ENCODE data around the gene STAP1.
A peak's percentile ranks its signal among the peaks of the same experiment; 100 is the strongest.
"Not testable (repeated sequence)": the region's sequence is repeated elsewhere in the genome, so short reads cannot be mapped to it uniquely, and the experiment has no call there.

STAP1 gene, protein sequence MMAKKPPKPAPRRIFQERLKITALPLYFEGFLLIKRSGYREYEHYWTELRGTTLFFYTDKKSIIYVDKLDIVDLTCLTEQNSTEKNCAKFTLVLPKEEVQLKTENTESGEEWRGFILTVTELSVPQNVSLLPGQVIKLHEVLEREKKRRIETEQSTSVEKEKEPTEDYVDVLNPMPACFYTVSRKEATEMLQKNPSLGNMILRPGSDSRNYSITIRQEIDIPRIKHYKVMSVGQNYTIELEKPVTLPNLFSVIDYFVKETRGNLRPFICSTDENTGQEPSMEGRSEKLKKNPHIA

DNA sequence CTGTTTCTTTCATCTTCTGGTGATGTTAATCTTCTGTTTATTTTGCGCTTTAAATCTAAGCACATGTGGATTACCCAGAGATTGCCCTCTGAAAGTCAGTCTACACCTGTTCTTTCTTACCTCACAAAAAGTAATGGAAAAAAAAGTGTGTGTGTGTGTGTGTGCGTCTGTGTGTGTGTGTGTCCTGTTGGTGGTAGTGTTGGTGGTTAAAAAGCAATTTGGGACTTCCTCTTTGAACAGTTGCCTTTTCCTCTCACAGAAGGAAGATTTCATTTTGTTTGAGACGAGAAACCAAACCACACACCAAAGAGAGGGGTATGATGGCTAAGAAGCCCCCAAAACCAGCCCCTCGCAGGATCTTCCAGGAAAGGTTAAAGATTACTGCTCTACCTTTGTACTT, at the start of gene STAP1:
Gene STAP1, plus strand, starts transcription at position 235 of the 400 bp plus-strand sequence. Its CDS starts 83 bp downstream, at position 318.
- Mint-ChIP-seq H3K27me3 (no peaks in the 10 kb centered on the region), H3K36me3 (ENCODE audit: low read depth) (no peaks in the 10 kb centered on the region), H3K9me3 (no peaks in the 10 kb centered on the region), H3K4me1 (ENCODE audit: low read depth) (peaks cover 24% of the 10 kb centered on the region), H3K4me3 (peak within 1 kb of the TSS; percentile 64), H3K27ac (peak within 1 kb of the TSS; percentile 77)
- intact Hi-C loops (cut with micrococcal nuclease), result no loop called here

DNA sequence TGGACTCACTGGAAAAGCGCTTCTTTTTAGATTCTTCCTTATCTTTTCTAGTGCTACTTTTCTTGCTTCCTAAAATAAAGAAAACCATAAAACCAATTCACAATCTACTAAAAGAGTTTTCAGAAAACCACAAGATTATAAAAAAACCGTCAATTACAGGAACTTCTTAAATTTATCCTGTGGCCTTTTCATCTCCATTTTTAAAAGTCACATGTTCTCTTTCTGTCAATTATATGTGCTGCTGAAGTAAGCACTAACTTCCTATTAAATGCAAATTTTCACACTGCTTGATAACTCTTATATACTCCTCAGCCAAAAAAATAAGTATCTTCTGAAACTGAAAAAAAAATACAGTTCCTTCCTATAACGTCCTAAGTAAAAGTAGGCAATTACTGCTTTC, 46.0 kb upstream of the STAP1 start:
- H3K27me3 Mint-ChIP-seq, result no peaks in the 10 kb centered on the region
- H3K4me1 Mint-ChIP-seq (ENCODE audit: low read depth), result peaks cover 11% of the 10 kb centered on the region
- H3K9me3 Mint-ChIP-seq, result no peaks in the 10 kb centered on the region
- intact Hi-C loops (cut with micrococcal nuclease), result no loop called here
- H3K36me3 Mint-ChIP-seq (ENCODE audit: low read depth), result peaks cover 65% of the 10 kb centered on the region
- H3K27ac Mint-ChIP-seq, result no peak overlapping the region
- no peak overlapping the region for H3K4me3 Mint-ChIP-seq

DNA sequence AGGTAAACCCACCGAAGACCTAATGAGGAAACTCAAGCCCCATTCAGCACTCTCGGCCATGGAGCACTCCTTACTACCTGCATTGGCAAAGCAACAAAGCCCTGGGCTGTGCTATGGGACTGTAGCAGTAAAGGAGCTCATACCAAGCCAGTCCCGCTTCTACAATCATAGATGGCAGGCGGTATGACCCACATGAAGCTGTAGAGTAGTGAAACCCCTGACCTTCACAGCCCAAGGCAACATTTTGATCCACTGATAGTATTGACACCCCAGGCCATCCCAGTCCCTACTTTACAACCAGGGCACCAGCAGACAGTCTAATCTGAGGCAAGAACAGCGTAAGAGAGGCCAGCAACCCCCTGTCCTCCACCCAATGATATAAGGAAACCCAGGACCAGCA, 38.4 kb upstream of the STAP1 start:
- H3K27ac Mint-ChIP-seq, result no peak overlapping the region
- peaks cover 15% of the 10 kb centered on the region for H3K4me1 Mint-ChIP-seq (ENCODE audit: low read depth)
- intact Hi-C loops (cut with micrococcal nuclease), result no loop called here
- no peaks in the 10 kb centered on the region for H3K27me3 Mint-ChIP-seq
- H3K4me3 Mint-ChIP-seq, result no peak overlapping the region
- no peaks in the 10 kb centered on the region for H3K9me3 Mint-ChIP-seq
- H3K36me3 Mint-ChIP-seq (ENCODE audit: low read depth), result peaks cover 55% of the 10 kb centered on the region

DNA sequence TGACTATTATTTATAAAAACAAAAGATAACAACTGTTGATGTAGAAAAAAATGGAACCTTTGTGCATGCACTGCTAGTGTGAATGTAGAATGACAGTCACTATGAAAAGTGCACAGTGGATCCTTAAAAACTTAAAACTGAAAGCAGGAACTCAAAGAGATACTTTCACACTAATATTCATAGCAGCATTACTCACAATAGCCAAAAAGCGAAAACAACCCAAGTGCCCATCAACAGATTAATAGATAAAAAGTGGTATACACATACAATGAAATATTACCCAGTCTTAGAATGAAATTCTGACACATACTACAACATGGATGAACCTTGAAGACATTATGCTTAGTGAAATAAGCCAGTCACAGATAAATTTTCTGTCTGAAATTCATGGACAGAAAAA, 37.0 kb upstream of the STAP1 start:
- H3K36me3 Mint-ChIP-seq (ENCODE audit: low read depth), result peaks cover 68% of the 10 kb centered on the region
- intact Hi-C loops (cut with micrococcal nuclease), result no loop called here
- peaks cover 26% of the 10 kb centered on the region for H3K4me1 Mint-ChIP-seq (ENCODE audit: low read depth)
- H3K4me3 Mint-ChIP-seq, result no peak overlapping the region
- no peak overlapping the region for H3K27ac Mint-ChIP-seq
- no peaks in the 10 kb centered on the region for H3K27me3 Mint-ChIP-seq
- no peaks in the 10 kb centered on the region for H3K9me3 Mint-ChIP-seq

DNA sequence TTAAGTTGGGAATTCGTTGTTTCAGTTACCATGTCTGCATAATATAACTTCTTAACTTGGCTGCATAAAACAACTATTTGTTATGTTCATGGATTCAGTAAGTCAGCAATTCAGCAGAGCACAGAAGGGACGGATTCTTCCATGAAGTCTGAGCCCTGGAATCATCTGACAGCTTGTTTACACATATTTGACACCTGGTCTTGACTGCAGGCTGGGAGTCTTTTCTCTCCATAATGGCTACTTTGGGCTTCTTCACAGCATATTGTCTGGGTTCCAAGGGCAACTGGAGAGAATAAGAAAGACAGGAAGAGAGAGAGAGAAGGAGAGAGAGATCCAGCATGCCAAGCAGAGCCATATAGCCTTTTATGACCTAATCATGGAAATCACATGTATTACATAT, 36.3 kb upstream of the STAP1 start:
- Mint-ChIP-seq H3K4me3 (no peak overlapping the region), H3K9me3 (no peaks in the 10 kb centered on the region), H3K4me1 (ENCODE audit: low read depth) (peaks cover 31% of the 10 kb centered on the region), H3K36me3 (ENCODE audit: low read depth) (peaks cover 72% of the 10 kb centered on the region), H3K27ac (no peak overlapping the region), H3K27me3 (no peaks in the 10 kb centered on the region)
- intact Hi-C loops (cut with micrococcal nuclease), result no loop called here

DNA sequence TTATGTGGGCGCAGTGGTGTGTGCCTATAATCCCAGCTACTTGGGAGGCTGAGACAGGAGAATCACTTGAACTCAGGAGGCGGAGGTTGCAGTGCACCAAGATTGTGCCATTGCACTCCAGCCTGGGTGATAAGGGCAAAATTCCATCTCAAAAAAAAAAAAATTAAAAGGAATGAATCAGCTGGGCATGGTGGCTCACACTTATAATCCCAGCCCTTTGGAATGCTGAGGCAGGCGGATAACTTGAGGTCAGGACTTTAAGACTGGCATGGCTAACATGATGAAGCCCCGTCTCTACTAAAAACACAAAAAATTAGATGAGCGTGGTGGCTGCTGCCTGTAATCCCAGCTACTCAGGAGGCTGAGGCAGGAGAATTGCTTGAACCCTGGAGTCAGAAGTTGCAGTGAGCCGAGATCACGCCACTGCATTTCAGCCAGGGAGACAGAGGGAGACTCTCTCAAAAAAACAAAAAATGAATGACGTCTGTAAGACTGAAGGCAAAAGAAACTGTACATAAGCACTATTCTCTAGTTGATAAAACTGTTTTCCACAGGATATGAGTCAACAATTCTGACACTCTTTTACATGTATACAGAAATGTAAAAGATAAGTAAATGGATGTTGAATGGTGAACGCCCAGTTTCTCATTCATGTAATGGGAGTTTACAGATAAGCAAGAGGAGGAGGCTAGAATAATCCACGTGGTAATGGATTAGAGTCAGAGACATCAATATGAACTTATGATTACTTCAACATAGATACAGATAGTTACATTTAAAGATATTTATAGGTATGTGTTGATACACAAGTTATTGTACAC, 35.5 kb upstream of the STAP1 start:
- intact Hi-C loops (cut with micrococcal nuclease), result no loop called here
- Mint-ChIP-seq H3K27me3 (no peaks in the 10 kb centered on the region), H3K9me3 (no peaks in the 10 kb centered on the region), H3K27ac (no peak overlapping the region), H3K4me1 (ENCODE audit: low read depth) (peaks cover 31% of the 10 kb centered on the region), H3K4me3 (no peak overlapping the region), H3K36me3 (ENCODE audit: low read depth) (peaks cover 64% of the 10 kb centered on the region)

DNA sequence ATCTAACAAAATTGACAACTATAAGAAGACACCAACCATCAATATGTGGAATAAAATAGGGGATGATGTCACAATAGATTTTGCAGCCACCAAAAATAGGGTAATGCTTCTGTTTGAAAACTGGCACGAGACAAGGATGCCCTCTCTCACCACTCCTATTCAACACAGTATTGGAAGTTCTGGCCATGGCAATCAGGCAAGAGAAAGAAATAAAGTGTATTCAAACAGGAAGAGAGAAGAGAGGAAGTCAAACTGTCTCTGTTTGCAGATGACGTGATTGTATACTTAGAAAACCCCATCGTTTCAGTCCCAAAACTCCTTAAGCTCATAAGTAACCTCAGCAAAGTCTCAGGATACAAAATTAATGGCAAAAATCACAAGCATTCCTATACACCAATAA, 34.4 kb upstream of the STAP1 start:
- H3K4me3 Mint-ChIP-seq, H3K9me3 Mint-ChIP-seq: not testable (repeated sequence)
- H3K36me3 Mint-ChIP-seq (ENCODE audit: low read depth), result peaks cover 62% of the 10 kb centered on the region

DNA sequence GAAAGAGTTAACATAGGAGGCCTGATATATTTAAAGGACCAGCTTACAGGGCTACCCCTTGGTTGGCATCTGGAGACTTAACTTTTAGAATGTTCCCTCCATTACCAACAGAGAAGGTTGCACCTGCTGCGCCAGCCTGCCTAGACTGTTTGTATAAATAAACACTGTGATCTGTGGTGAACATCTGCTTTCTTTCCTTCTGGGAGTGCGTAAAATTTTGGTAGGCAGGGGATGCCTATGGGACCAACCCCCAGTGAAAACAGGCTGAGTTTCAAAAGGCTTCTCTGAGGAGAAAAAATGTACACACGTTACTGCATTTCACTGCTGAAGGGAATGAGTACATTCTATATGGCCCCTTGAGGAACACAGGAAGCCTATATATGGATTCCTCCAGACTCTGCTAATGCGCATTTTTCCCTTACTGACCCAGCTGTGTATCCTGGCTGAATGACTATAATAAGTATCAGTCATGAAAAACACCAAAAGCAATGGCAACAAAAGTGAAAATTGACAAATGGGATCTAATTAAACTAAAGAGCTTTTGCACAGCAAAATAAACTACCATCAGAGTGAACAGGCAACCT, 27.1 kb upstream of the STAP1 start:
- Mint-ChIP-seq H3K27ac (no peak overlapping the region), H3K27me3 (no peaks in the 10 kb centered on the region), H3K4me1 (ENCODE audit: low read depth) (peaks cover 5% of the 10 kb centered on the region), H3K36me3 (ENCODE audit: low read depth) (peaks cover 82% of the 10 kb centered on the region), H3K4me3 (no peak overlapping the region), H3K9me3 (peaks cover 25% of the 10 kb centered on the region)
- intact Hi-C loops (cut with micrococcal nuclease), result no loop called here

More for the DNA sequence above, 34.4 kb upstream of the STAP1 start:
- intact Hi-C loops (cut with micrococcal nuclease); H3K27ac Mint-ChIP-seq; H3K27me3 Mint-ChIP-seq: not testable (repeated sequence)
- H3K4me1 Mint-ChIP-seq (ENCODE audit: low read depth), result peaks cover 31% of the 10 kb centered on the region

DNA sequence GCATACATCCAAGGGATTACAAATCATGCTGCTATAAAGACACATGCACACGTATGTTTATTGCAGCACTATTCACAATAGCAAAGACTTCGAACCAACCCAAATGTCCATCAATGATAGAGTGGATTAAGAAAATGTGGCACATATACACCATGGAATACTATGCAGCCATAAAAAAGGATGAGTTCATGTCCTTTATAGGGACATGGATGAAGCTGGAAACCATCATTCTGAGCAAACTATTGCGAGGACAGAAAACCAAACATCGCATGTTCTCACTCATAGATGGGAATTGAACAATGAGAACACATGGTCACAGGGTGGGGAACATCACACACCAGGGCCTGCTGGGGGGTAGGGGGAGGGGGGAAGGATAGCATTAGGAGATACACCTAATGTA, 26.1 kb upstream of the STAP1 start:
- H3K4me3 Mint-ChIP-seq; H3K27me3 Mint-ChIP-seq; H3K4me1 Mint-ChIP-seq (ENCODE audit: low read depth); intact Hi-C loops (cut with micrococcal nuclease); H3K27ac Mint-ChIP-seq: not testable (repeated sequence)
- peaks cover 25% of the 10 kb centered on the region for H3K9me3 Mint-ChIP-seq
- peaks cover 80% of the 10 kb centered on the region for H3K36me3 Mint-ChIP-seq (ENCODE audit: low read depth)

DNA sequence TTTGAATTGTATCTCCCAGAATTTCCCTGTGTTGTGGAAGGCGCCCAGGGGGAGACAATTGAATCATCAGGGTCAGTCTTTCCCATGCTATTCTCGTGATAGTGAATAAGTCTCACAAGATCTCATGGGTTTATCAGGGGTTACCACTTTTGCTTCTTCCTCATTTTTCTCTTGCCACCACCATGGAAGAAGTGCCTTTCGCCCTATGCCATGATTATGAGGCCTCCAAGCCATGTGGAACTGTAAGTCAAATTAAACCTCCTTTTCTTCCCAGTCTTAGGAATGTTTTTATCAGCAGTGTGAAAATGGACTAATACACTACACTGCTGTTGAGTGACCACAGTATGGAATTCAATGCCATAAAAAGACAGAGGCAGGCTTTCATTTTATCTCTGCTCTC, 25.4 kb upstream of the STAP1 start:
- intact Hi-C loops (cut with micrococcal nuclease), result no loop called here
- Mint-ChIP-seq H3K36me3 (ENCODE audit: low read depth) (peaks cover 85% of the 10 kb centered on the region), H3K27me3 (no peaks in the 10 kb centered on the region), H3K4me1 (ENCODE audit: low read depth) (no peaks in the 10 kb centered on the region), H3K27ac (no peak overlapping the region), H3K4me3 (no peak overlapping the region), H3K9me3 (peaks cover 25% of the 10 kb centered on the region)

DNA sequence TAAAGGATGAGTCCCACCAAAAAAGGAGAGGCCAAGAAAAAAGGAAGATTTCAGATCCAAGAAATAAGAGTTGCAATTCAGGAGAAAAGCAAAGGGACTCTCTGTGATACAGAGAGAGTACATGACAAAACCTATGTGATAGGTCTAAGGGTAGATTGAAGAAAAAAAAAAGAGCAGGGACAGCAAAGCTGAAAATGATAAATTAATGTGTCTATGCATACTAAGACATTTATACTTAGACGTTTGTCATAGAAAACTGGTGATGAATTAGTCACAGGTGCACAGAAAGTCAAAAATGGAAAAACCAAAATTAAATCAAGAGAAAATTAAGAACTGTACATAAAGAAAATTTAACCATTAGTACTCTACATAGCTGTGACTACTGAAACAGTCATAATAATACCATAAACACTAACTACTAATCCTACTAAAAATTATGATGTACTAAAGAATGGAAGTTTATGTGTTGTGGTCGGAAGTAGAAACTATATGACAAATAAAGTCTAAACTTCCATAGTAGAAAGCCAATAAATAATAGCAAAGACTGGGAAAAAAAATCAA, 23.2 kb upstream of the STAP1 start:
- H3K9me3 Mint-ChIP-seq, result peaks cover 25% of the 10 kb centered on the region
- intact Hi-C loops (cut with micrococcal nuclease), result no loop called here
- H3K4me1 Mint-ChIP-seq (ENCODE audit: low read depth), result no peaks in the 10 kb centered on the region
- H3K27ac Mint-ChIP-seq, result no peak overlapping the region
- peaks cover 84% of the 10 kb centered on the region for H3K36me3 Mint-ChIP-seq (ENCODE audit: low read depth)
- no peaks in the 10 kb centered on the region for H3K27me3 Mint-ChIP-seq
- H3K4me3 Mint-ChIP-seq, result no peak overlapping the region

DNA sequence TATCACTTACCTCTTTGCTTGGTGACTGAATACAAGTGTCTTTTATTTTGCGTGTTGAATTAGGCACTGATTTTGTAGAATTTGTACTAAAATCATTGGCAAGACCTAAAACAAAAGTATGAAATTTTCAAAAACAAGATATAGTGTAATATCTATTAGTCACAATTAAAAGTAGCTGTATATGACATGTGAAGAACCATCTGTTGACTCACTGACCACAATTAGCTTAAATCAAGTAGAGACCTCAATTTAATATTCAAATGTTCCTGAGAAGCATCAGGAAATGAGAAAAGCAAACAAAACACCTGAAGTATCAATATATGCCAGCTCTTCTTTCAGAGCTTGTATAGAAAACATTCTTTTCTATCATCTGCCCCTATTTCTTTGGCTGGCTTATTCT, 18.7 kb upstream of the STAP1 start:
- H3K36me3 Mint-ChIP-seq (ENCODE audit: low read depth), result peaks cover 78% of the 10 kb centered on the region
- H3K4me3 Mint-ChIP-seq, result no peak overlapping the region
- H3K4me1 Mint-ChIP-seq (ENCODE audit: low read depth), result peaks cover 21% of the 10 kb centered on the region
- H3K27ac Mint-ChIP-seq, result no peak overlapping the region
- H3K27me3 Mint-ChIP-seq, result no peaks in the 10 kb centered on the region
- peaks cover 4% of the 10 kb centered on the region for H3K9me3 Mint-ChIP-seq
- intact Hi-C loops (cut with micrococcal nuclease), result loop anchor here (10.0 kb wide), 1 partner anchor 805 kb away; no protein-coding TSS in a partner anchor

DNA sequence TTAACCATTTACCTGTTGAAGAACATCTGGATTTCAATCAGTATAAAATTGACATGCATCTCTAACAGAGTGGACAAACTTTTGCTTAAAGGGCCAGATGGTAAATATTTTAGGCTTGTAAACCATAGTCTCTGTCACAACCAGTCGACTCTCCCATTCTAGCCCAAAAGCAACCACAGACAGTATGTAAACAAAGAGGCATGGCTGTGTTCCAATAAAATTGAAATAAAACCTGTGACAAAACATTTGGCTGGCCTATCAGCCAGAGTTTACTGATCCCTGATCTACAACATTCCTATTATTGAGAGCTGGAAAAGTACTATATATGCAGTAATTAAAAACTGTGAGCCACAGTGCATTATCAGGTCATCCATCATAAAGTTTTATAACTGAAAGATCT, 16.5 kb upstream of the STAP1 start:
- H3K9me3 Mint-ChIP-seq, result no peaks in the 10 kb centered on the region
- H3K4me3 Mint-ChIP-seq, result no peak overlapping the region
- intact Hi-C loops (cut with micrococcal nuclease), result loop anchor here (10.0 kb wide), 1 partner anchor 803 kb away; no protein-coding TSS in a partner anchor
- H3K4me1 Mint-ChIP-seq (ENCODE audit: low read depth), result peaks cover 21% of the 10 kb centered on the region
- H3K27ac Mint-ChIP-seq, result no peak overlapping the region
- H3K36me3 Mint-ChIP-seq (ENCODE audit: low read depth), result peaks cover 68% of the 10 kb centered on the region
- no peaks in the 10 kb centered on the region for H3K27me3 Mint-ChIP-seq
